Dermis microvascular lymphatic vessel endothelial cell (primary cell): Measurements from ENCODE around the gene LSG1. TPM values are rescaled to one million over a fixed set of nuclear protein-coding genes. Genes with fewer than 3 reads are reported as not detected.

Experiments
- DNase-seq, 2 donors: peaks; one replicate each; pipeline versions ENCODE4 v3.0.0 to v3.0.0-alpha.2; 2010; ENCODE audit warnings: low read depth in 2 of 2
- total RNA-seq: library from RNA; depleted of rRNA; stranded (reverse); fragments of >200 nt; gene quantifications from 2 replicates; pipeline ENCODE4 v1.2.1, GENCODE V29; 2014

The LSG1 gene
- 50.1 and 51.6 TPM in 2 replicates for total RNA-seq

DNA sequence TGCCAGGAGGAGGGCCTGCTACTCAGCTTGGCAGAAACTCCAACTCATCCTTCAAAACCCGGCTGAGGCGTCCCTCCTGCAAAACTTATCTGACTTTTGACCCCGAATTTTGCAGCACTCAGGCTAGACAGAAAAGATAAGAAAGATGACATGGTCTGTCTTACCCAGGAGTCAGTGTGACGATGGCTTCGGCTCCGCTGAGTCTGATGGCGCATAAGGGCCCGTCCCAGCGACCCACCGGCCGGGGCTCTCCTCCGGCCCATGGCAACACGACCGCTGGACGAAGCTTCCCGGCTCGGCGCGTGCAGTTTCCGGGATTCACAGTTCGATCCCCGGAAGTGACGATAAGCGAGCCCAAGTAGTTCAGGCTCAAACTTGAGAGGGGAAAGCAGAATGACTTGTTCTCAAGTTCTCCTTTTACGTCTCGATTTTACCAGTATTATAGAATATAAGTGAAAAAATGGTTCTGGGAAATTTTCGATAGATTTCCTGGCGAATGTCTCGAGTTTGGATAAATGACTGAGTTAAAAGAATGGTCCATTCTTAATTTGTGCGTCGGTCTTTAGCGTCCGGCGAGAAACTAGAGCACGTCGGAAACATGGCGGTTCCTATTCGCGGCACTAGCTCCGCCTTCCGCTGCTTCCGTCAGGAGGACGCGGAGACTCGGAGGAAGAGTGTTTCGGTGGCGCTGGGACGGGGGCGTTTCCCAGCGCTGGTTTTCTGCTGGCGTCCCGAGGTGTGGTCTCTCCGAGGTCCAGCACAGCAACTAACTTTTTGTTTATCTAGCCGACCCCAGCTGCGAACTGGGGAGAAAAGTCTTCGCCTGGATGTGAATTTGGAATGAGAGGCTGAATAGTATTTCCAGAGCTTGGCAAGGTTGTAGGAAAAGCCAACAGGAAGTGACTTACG lies at the start of gene LSG1:
TSS of gene LSG1 (minus strand) at position 292 of the 909 bp plus-strand sequence. CDS start at position 263, 29 bp downstream.
- peak; percentile 96 for DNase-seq

DNA sequence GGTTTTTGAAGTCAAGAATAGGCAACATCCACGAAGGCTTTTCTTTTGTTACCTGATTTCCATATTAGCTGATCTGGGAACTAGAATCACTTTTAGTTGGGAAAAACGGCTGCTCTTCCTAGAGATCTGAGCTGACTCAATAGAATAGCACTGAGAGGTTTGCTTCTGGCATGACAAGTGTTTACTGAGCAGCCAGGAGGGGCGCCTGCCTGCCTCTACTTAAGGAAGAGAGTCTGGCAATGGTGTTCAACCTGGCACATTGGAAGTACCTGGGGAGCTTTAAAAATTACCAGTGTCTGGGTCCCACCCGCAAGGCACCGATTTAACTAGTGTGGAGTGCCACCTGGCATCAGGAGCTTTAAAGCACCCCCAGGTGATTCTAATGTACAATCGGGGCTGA lies 48.1 kb upstream of the LSG1 start:
- no peak for DNase-seq

DNA sequence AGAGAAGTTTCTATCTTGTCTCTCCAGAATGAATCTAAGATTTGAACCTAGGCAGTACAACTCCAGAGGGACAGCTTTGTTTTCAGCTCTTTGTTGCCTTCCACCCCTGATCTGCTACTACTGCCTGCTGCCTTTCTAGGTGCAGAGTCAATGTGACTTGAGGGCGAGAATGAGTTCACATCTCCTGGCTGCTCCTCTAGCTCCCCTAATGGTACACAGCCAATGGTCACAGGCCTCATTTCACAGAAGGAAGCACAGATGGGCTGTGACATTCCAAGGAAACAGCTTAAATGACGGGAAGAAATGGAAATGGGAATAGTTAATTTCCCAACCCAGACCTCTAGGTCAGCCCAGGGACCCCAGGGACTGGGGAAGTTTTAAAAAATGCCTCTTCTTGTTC lies 46.1 kb upstream of the LSG1 start:
- no peak for DNase-seq

DNA sequence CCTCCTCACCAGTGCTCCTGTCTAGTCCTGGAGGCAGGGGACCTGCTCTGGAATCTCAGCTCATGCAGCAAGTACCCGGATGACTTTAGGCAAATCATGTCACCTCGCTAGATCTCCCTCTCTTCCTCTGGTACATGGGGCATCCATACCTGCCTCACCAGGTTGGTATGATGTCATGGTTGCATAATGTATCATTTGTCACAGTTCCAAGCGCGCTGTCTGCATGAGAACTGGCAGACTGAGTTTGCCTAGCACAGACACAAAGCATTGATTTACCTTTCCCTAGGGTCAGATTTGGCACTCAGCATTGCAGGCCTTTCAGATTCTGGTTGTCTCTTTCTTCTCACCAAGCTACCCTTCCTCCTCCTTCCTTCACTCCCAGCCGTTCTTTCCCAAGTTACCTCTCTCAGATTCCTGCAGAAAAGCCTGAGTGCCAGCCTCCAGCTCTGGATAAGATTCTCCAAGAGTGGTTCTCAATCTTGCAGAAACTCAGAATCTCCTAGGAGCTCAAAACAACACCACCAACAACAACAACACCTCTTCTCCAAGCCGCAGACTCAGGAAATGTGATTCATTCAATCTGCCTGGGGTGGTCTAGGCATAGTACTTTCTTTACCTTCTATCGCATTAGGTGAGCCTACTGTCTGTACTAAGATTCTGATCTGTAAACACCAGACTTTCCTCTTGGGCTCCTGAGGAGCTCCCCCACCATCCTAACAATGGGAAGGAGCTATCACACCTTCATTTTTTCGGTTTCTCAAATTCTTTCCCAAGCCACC lies 43.2 kb upstream of the LSG1 start:
- peak in 1 of 2 donors; percentile 89 for DNase-seq

DNA sequence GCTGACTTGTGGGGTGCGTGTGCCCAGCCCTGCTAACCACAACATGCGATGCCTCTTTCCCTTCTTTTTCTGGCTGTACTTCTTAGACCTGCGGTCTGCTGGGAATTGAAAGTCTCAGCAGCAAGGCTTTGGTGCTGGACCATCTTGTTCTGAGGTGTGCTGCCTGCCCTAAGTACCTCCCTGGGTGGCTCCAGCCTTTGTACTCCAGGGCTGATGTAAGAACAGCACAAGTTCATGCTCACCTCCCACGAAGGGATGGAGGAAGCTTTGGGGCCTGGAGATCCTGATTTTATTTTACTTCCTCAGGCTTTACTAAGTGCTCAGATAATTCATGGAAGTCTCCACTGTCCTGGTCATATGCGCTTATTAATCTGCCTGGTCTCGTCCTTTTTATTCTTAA lies 42.6 kb upstream of the LSG1 start:
- DNase-seq = no peak

DNA sequence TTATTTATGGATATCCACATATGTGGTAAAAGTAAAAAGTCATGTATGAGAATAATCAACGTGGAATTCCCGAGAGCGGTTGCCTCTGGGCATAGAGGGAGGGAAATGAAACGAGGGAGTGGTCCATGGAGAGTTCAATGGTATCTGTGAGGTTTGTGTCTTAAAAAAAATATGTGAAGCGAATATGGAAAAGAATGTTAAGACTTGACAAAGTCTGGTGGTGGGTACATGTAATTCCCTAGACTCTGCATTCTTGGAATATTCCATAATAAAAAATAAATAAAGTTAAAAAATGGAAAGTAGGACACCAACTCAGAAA lies 42.1 kb upstream of the LSG1 start:
- no peak for DNase-seq

DNA sequence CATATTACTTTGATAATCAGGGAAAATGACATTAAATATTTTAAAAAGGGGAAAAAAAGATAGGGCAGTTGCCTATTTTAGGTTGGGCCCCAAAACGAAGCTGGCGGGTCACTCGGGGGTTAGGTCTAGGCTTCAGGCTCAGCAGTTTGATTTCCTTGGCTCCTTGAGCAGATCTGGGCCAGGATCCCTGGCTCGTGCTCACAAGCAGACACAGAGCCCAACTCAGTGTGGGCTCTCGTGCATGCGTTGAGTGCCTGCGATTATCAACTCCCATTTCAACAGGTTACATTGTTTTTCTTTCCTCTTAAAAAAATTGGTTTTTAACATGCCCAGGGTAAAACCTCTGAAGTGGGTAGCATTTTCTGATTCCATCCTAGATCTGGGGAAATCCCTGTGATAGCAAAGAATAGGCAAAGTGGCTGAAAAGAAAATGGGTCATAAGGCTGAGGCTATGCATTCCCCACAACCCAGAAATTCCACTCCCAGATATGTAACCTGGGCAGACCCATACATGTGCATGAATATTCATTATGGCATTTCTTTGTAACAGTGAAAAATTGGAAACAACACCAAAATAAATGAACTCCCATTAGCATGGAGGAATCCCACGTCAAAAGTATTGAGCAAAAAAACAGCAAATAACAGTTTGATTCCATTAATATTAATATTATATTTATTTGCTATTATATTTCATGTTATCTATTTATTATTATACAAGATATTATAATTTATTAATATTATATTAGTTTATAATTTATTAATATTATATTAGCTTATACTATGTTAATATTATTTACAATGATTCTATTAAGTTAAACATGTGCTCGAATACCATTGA lies 41.5 kb upstream of the LSG1 start:
- no peak for DNase-seq

DNA sequence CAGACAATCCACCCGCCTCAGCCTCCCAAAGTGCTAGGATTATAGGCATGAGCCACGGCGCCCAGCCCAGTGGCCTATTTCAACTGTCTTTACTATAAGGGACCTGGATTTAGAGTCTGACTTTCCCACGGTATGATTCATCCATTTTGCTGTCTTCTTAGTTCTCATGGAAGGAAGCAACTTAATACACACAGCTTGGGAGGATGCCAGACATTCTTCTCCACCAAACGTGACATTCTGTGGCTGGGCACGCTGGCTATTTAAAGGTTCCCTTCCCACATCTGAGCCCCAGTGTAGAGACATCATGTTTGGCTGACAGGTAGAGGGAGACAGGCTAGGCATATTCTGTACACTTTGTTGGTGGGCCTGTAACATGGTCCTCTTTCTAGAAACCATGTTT lies 39.9 kb upstream of the LSG1 start:
- peak; percentile 88 to 100 for DNase-seq

DNA sequence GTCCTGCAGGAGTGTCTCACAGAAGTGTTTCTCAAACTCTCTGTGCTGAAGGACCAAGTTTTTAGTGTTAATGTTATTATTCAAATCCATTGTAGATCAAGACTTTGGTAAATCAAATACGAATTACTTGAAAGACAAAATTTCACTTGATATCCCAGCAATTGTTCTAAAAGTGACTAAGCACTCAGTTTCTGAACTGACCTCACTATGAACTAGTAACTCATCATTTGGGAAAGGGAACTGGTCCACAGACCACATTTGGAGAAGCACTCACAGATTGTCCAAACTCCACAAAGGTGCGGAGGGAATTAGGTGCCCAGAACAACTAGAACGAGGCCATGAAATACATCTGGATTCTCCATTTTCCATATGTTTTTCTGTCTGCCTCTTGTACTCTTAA lies 39.3 kb upstream of the LSG1 start:
- peak in 1 of 2 donors; percentile 33 for DNase-seq

DNA sequence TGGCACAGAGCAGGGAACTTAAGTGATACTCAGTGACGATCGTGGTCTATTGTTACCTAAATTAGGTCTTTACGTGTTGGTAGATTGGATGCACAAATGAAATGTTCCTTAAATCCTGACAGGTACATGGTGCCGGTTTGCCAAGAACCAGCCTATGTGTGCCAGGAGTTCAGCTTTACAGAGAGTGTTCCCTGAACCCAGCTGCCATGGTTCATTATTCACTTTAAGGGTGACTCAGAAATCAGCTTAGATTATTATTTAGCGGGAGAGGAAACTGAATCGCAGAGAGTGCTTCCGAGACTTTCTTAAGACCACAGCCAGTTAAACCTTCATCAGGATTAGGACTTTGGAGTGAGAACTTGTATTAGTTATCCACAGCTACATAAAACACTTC lies 35.2 kb upstream of the LSG1 start:
- peak in 1 of 2 donors; percentile 47 for DNase-seq

DNA sequence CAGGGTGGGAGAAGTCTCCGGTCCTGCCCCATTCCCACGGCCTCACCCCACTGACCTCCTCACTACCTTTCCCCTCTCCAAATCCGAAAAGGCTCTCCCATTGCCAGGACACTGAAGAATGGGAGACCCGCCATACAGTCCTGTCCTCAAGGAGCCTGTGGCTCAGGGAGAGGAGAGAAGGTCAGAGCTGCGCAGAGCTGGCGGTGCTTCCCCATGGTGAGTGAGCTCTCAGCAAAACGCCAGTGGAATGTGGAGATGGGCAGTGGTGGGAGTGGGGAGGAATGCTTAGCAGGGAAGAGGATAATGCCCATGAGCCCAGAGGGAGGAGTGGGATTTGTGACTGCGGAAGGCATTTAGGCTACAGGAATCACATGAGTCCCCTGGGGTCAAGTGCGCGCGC lies 33.8 kb upstream of the LSG1 start:
- no peak for DNase-seq

DNA sequence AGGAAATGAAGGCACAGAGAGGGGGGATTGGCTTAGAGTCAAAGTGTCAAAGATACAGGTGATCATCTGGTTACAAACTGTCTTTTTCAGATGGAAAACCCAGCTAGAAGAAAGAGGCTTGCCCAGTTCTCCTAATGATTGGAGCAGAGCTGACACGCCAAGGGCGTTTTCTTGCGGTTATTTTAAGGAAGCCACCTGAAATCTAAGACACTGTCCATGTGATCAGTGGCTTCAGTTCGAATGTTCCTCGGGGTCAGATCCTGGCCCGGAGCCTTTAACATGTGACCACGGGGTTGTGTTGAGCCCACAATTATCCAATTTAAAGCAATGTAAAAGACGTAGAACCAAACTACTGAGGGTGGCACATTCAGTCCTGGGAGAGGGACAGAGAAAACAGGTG lies 33.2 kb upstream of the LSG1 start:
- DNase-seq = no peak

DNA sequence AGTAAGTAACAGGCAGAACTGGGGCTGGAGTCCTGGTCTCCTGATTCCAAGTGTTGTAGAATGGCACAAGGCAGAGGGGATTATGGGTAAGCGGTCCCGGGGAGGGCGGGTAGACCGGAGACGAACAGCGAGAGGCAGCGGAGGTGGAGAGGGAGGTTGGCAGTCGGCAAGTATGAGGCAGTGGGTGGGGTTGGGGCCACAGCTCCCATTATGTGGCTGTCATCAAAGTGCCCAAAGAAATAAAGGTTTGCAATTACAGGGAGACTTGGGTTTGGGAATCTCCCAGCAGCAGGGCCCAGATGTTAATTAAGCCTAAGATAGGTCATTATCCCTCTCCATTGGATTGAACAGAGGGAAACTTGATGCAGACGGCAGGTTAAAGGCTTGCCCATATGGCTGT lies 30.6 kb upstream of the LSG1 start:
- DNase-seq = no peak

DNA sequence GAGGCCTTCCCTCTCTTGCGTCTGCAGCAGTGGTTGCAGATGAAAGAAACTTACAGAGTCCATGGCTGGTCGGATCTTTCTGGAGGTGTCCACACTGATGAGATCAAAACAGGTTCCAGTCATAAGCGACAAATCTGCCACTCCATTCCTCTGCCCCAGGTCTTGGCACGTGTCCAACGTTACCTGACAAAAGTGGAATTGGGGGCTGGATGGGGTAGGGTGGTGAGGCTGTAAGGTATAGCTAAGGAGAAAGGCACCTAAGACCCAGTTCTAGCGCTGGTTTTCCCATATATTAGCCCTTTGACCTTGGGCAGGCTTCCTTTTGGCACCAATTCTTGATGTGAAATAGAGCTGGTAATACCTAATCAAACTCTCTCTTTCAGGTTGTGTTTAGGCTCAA lies 24.7 kb upstream of the LSG1 start:
- no peak for DNase-seq

DNA sequence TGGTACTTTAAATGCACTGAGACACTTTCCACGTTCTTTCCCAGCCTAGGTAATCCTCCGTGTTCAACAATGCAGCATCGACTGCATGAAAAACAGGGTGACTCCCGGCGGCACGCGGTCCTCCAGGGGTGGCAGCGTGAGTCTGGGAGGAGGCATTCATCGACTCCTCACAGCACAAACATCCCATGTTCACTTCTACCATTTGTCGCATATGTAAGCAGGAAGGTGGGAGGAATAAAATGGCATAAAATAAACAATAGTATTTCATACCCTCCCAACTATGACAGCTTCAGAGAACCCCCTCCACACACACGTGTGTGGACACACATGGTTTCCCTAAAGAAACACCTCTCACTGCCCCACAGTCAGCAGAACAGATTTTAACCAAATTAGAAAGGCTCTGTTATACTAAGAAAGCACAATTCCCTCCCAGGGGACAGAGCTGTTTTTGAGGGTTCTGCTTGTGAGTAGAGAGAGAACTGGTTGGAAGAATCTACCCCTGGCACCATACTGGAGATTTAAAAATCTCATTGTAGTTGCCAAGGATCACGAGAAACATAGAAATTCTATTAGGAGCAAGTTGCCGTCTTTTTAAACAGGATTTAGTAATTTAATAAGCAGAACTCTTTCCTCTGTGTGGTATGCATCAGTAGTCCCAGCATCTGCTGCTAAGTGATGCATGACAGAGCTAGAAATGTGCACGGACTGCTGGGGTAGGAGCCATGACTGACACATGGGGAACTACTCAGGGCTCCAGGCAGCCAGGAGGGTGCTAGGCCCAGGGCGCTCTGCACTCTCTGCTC lies 19.7 kb upstream of the LSG1 start:
- peak in 1 of 2 donors; percentile 62 for DNase-seq

DNA sequence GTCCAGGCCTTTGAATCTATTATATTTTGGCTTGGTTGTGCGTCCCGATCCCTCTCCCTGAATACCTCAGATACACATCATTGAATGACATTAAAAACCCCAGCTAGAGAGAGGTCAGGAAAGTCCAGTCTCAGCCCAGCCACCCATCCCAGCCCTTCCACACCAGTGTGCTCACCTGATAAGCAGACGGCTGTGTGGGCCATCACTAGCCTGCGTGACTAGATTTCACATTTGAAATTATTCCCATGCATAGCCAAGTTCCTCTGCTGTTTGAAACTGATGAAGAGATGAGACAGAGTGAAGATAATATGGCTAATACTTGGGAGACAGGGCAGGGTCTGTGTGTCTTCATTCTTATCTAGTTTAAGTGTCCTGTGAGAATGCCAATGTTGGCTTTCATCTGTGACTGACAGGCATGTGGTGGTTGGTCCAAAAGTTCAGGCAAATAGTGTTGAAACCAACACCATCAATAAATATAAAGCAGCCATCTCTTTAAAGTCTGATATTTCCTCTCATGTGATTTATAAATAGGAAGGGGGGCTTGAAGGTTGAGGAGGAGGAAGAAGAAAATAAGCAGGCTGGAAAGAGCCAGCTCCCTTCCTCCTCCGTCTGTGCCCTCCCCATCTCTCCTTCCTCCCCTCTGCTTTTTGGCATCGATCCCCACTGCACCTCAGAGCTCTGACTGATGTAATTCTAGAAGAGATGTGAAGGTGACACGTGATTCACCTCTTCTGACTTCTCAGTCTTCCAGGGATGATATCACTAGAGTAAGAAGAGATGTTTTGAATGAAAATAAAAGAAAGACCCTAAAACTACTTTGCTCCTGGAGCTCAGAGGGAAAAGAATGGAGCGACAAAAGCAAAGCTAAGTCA lies 18.7 kb upstream of the LSG1 start:
- DNase-seq = peak in 1 of 2 donors; percentile 70

DNA sequence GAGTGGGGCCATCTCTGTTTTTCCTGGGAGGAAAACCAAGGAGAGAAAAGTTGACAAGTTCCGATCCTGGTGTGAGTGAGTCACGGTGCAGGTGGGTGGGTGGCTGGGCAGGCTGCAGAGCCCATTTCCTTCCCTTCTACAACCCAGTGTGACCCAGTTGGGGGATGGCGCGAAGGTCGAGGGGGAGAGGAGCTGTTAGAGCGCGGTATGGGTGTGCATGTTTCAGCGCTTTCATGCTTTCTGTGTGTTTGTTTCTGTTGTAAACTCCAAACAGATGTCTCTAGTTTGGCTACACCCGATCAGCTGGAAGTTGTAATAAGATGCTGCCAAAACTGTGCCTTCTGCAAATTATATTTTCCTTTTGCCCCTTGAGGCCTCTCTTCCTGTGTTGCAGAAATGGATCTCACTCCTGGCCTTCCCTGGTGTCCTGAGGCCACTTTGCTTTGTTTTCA lies 17.5 kb upstream of the LSG1 start:
- peak in 1 of 2 donors; percentile 86 for DNase-seq

DNA sequence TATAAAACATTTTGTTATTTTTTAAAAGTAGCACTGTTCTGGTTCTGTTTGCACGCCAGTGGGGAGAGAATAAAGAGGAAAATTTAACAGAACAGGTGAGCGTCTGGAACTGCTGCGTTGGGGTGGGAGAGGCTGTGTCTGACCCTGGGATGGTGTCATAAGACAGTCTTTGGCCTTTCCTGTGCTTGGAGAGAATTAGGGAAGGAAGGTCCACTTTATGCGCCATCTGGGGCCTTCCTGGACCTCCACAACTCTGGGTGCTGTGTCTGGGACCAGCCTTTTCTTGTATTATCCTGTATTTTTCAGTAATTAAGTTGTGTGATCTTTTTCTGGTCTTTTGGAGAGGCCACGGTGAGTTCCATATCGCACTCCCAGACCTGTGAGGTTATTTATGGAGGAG lies 17.0 kb upstream of the LSG1 start:
- no peak for DNase-seq

DNA sequence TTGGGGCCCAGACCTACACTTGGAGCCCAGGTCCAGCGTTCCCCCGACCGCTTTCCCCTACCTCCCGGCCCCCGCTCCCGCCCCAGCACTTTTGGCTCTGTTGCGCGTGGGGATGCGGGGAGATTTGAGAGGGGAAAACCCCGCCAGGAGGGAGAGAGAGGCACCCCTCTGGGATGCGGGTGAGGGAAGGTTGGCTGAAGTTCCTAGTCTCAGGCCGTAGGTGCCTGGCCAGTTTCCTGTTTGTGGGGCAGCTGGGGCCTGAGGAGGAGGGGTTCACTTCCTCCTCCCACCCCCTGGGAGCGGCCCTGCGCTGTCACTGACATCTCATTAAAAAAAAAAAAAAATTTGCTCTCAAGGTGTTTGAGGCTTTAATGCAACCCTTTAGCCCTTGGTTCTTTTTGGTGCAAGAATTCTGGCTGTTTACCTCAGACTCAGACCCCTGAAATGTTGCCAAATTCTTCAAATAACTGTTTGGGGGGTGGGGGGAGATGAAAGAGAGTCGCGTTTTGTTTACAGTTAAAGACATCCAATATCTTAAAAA lies 16.3 kb upstream of the LSG1 start:
- DNase-seq = peak in 1 of 2 donors; percentile 72
